ENCODE data around the gene TMEM214.

GRCh38 chr2:27059141-27059820, 26.5 kb downstream of the TMEM214 start:
- no peak for TF ChIP-seq CTCF (IDR thresholded peaks at IDR 0.05; ENCODE audit: poor library complexity, severe bottlenecking)
- no peak for TF ChIP-seq TAF1 (IDR thresholded peaks at IDR 0.05; ENCODE audit: low read depth)
- TF ChIP-seq MXI1 (conservative IDR thresholded peaks at IDR 0.05; ENCODE audit: poor library complexity, severe bottlenecking) = no peak
- TF ChIP-seq REST (IDR thresholded peaks at IDR 0.05; ENCODE audit: borderline replicate concordance) = no peak
- peak; percentile 7 for TF ChIP-seq POLR2AphosphoS5 (IDR thresholded peaks at IDR 0.05)
- TF ChIP-seq EZH2 (IDR thresholded peaks at IDR 0.05; ENCODE audit: borderline replicate concordance, insufficient read depth, low read length, poor library complexity, severe bottlenecking) = no peak
- TF ChIP-seq EP300 (conservative IDR thresholded peaks at IDR 0.05; ENCODE audit: poor library complexity, severe bottlenecking) = no peak
- TF ChIP-seq SMC3 (conservative IDR thresholded peaks at IDR 0.05; ENCODE audit: poor library complexity) = no peak
